Measurements from ENCODE around the gene NDUFS8.

GRCh38 chr11:68080860-68081259, 50.4 kb downstream of the NDUFS8 start:
- TF ChIP-seq EZH2phosphoT487 (IDR thresholded peaks at IDR 0.05; ENCODE audit: insufficient read depth, low read depth) (no peak), EZH2 (IDR thresholded peaks at IDR 0.05; ENCODE audit: insufficient read depth, poor library complexity, severe bottlenecking) (no peak)
